Osteocyte (in vitro differentiated cells): ENCODE data around the gene EXOSC10. TPM values are rescaled to one million over a fixed set of nuclear protein-coding genes. Genes with fewer than 3 reads are reported as not detected.
"Not testable (repeated sequence)": the region's sequence is repeated elsewhere in the genome, so short reads cannot be mapped to it uniquely, and the experiment has no call there.

Experiments
- DNase-seq: peaks from one replicate; pipeline ENCODE4 v3.0.0; 2021; ENCODE audit warnings: mixed read lengths; ENCODE audit not compliant: unreplicated experiment; ENCODE audit errors: extremely low spot score
- H3K27ac Mint-ChIP-seq: one replicate; pipeline ENCODE4 v1.8.0; 2021; ENCODE audit warnings: mild to moderate bottlenecking, mixed read lengths; ENCODE audit not compliant: unreplicated experiment
- H3K27me3 Mint-ChIP-seq: one replicate; pipeline ENCODE4 v1.8.0; 2021; ENCODE audit warnings: mixed read lengths; ENCODE audit not compliant: unreplicated experiment
- H3K36me3 Mint-ChIP-seq: one replicate; pipeline ENCODE4 v1.8.0; 2021; ENCODE audit warnings: mixed read lengths; ENCODE audit not compliant: unreplicated experiment
- H3K4me1 Mint-ChIP-seq: one replicate; pipeline ENCODE4 v1.8.0; 2021; ENCODE audit warnings: mixed read lengths; ENCODE audit not compliant: unreplicated experiment
- H3K4me3 Mint-ChIP-seq: one replicate; pipeline ENCODE4 v1.8.0; 2021; ENCODE audit warnings: mild to moderate bottlenecking, moderate library complexity, mixed read lengths; ENCODE audit not compliant: unreplicated experiment
- H3K9me3 Mint-ChIP-seq: one replicate; pipeline ENCODE4 v1.8.0; 2021; ENCODE audit warnings: mixed read lengths; ENCODE audit not compliant: unreplicated experiment
- total RNA-seq: library from RNA; stranded (reverse); gene quantifications from 2 replicates; pipeline ENCODE4 v1.2.1, GENCODE V29; 2021
- TF ChIP-seq, protein P1 (sequence below): fragments of 200-600 bp; sonication (generic); IDR thresholded peaks from 2 replicates; pipeline ENCODE4 v1.5.0; 2021; ENCODE audit warnings: antibody characterized with exemption, mild to moderate bottlenecking, moderate library complexity

The EXOSC10 gene
- total RNA-seq, 1 donor from 2014 or later: 66.1 TPM

- DNase-seq: no peak
- no peak overlapping the region for H3K4me3 Mint-ChIP-seq
- H3K9me3 Mint-ChIP-seq: no peaks in the 10 kb centered on the region
- no peaks in the 10 kb centered on the region for H3K27me3 Mint-ChIP-seq
- H3K36me3 Mint-ChIP-seq: peaks cover 7% of the 10 kb centered on the region
- TF ChIP-seq, protein P1, sequence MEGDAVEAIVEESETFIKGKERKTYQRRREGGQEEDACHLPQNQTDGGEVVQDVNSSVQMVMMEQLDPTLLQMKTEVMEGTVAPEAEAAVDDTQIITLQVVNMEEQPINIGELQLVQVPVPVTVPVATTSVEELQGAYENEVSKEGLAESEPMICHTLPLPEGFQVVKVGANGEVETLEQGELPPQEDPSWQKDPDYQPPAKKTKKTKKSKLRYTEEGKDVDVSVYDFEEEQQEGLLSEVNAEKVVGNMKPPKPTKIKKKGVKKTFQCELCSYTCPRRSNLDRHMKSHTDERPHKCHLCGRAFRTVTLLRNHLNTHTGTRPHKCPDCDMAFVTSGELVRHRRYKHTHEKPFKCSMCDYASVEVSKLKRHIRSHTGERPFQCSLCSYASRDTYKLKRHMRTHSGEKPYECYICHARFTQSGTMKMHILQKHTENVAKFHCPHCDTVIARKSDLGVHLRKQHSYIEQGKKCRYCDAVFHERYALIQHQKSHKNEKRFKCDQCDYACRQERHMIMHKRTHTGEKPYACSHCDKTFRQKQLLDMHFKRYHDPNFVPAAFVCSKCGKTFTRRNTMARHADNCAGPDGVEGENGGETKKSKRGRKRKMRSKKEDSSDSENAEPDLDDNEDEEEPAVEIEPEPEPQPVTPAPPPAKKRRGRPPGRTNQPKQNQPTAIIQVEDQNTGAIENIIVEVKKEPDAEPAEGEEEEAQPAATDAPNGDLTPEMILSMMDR: no peak
- no peak overlapping the region for H3K27ac Mint-ChIP-seq
- peaks cover 7% of the 10 kb centered on the region for H3K4me1 Mint-ChIP-seq
Observed at GRCh38 chr1:11054181-11054580, 45.5 kb downstream of the EXOSC10 start.

GRCh38 chr1:11053758-11054137 is 45.9 kb downstream of the EXOSC10 start:
- Mint-ChIP-seq H3K9me3 (no peaks in the 10 kb centered on the region), H3K27me3 (no peaks in the 10 kb centered on the region), H3K36me3 (peaks cover 7% of the 10 kb centered on the region), H3K27ac (no peak overlapping the region), H3K4me1 (peaks cover 3% of the 10 kb centered on the region), H3K4me3 (no peak overlapping the region)
- TF ChIP-seq, protein P1: no peak
- DNase-seq: no peak

DNA sequence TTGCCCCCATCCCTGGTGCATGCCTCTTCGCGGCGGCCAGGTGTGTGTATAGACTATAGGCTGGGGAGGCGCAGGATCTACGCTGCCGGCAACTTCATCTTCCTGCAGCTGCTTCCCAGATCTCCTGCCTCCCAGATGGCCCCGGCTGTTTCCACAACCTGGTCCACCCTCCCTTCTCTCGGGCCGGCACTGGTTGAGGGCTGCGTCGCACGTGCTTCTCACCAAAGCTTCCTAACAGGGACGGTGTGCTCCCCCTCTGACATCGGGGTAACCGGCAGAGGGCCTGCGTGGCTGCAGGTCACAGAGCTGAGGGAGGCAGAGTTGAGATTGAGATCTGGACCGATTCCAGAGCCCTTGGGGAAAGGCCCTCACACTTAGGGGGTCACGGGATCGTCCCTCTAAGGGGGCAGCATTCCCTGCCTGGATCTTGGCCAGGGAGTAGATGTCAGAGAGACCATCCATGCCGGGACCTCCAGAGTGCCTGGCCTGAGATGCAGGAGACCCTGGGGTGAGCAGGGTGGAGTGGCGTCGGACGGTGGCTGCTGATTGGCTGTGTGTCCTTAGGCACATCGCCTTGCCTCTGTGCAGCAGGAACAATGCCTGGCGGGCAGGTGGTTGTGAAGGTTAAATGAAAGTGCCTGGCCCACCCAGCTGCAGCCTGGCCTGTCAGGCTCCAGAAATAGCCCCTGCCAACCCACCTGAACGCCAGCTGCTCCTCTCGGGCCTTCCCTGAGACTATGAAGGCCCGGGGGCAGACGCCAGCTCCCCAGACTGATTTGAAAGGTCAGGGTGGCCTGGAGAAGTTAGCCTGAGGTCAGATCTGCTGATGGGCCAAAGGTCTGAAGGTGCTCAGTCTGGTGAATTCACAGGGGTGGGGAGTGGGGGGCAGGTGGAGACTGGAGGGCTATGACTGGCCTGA is 46.6 kb downstream of the EXOSC10 start:
- Mint-ChIP-seq H3K4me1 (no peaks in the 10 kb centered on the region), H3K4me3 (no peak overlapping the region), H3K9me3 (no peaks in the 10 kb centered on the region), H3K27ac (no peak overlapping the region), H3K36me3 (peaks cover 7% of the 10 kb centered on the region), H3K27me3 (no peaks in the 10 kb centered on the region)
- DNase-seq: no peak
- TF ChIP-seq, protein P1: no peak

GRCh38 chr1:11051781-11052511 is 47.7 kb downstream of the EXOSC10 start:
- TF ChIP-seq, protein P1: no peak
- H3K9me3 Mint-ChIP-seq: no peaks in the 10 kb centered on the region

DNA sequence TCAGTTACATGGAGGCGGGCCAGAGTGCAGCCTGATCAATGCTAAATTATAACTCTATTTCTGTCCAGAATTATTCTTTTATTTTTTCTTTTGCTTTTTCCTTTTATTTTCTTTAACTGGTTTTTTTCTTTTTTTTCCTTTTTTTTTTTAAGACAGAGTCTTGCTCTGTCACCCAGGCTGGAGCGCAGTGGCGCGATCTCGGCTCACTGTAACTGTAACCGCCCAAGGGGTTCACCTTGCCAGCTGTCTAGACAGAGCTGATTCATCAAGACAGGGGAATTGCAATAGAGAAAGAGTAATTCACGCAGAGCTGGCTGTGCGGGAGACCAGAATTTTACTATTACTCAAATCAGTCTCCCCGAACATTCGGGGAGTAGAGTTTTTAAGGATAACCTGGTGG is 48.5 kb downstream of the EXOSC10 start:
- not testable (repeated sequence) for H3K4me1 Mint-ChIP-seq, H3K27me3 Mint-ChIP-seq, H3K4me3 Mint-ChIP-seq, H3K9me3 Mint-ChIP-seq, DNase-seq, H3K27ac Mint-ChIP-seq, H3K36me3 Mint-ChIP-seq

More at GRCh38 chr1:11051781-11052511, 47.7 kb downstream of the EXOSC10 start:
- H3K27me3 Mint-ChIP-seq: no peaks in the 10 kb centered on the region
- DNase-seq: no peak
- H3K4me3 Mint-ChIP-seq: no peak overlapping the region
- H3K4me1 Mint-ChIP-seq: no peaks in the 10 kb centered on the region
- H3K27ac Mint-ChIP-seq: no peak overlapping the region
- peaks cover 4% of the 10 kb centered on the region for H3K36me3 Mint-ChIP-seq
